NCI-H2081 (cell line): ENCODE data around the gene GPBP1.
A peak's percentile ranks its signal among the peaks of the same experiment; 100 is the strongest.

Experiments
- DNase-seq, 2 experiments: peaks; one replicate each; lab custom pipeline; 2025; lab: John Stamatoyannopoulos, UW

Gene GPBP1

GRCh38 chr5:57209316-57210040 lies 35.6 kb downstream of the GPBP1 start:
- DNase-seq, result no peak

DNA sequence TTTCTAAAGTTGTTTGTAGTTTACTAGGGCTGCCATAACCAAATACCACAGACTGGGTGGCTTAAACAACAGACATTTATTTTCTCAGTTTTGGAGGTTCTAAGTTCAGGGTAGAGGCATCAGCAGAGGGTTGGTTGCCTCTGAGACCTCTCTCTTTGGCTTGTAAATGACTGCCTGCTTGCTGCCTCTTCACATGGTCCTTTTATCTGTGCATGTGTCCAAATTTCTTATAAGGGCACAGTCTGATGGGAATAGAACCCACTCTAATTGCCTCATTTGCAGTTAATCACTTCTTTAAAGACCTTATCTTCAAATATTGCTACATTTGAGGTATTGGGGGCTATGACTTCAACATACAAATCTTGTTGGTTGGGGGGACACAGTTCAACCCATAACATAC lies 36.8 kb downstream of the GPBP1 start:
- DNase-seq, result no peak

DNA sequence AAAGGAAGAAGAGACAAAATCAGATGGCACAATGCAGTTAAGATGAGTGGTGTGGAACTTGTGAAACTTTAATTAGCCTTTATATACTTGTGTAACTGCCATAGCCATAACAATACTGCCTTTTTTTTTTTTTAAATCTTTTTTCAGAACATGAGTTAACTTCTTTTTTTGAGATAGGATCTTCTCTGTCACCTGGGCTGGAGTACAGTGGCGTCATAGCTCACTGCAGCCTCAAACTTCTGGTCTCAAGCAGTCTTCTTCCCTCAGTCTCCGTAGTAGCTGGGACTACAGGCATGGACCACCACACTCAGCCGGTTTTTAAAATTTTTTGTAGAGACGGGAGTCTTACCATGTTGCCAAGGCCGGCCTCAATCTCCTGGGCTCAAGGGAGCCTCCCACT lies 37.2 kb downstream of the GPBP1 start:
- no peak for DNase-seq

- no peak for DNase-seq
Observed at GRCh38 chr5:57215629-57216195, 41.9 kb downstream of the GPBP1 start.

DNA sequence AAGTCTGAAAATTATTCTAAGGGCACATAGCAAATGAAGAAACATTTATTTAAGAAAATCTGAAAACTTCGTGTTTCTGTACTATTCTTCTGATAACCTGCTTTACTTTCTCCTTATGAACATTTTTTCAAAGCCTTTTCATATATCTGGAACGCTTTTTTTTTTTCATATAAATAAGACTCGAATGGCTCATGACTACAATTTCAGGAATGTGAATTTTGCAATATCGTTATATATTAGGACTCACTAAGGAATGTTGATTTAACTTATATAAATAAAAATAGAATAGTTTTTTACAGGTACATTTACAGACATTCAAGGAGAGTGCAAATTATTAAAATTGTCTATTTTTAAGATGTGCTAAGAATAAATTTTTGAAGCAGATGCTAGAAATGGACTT lies 42.9 kb downstream of the GPBP1 start:
- DNase-seq, result no peak

DNA sequence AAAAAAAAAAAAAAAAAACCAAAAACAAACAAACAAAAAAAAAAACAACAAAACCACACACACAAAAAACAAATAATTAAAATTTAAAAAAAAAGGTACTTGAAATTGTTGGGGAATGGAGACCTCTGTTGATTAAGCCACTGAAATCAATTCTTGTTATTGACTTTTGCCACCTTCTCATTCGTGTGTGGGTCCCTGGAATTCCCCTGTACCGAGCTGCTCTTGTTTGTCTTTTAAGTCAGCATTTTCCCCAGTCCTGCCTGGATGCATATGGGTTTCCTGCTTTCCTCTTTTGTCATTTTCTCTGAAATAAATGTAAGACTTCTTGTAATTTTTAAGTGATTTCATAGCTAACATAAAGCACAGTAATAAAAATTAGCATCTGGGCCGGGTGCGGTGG lies 45.5 kb downstream of the GPBP1 start:
- no peak for DNase-seq

DNA sequence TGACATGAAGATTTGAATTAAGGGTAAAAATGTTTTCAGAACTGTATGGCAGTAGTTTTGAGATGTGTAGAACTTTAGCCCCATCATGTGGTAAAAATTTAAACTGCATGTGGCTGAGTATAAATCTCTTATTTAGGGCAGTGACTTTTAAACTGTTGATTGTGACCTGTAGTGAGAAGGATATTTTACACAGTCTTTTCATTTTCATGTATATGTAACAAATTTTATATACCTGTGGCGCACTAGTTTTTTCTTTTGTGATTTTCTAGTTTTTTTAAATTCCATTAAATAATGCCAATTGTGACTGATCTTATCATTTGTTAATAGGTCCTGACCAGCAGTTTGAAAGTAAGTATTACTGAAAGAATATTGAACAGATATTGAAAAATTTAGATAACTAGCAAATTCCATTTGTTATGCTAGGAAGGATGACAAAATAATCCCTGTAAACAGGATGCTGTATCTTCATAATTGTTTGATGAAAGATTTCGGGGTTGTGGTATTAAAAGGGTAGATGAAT lies 47.2 kb downstream of the GPBP1 start:
- peak; percentile 19 to 36 for DNase-seq

GRCh38 chr5:57225553-57225952 lies 51.7 kb downstream of the GPBP1 start:
- DNase-seq, result no peak

DNA sequence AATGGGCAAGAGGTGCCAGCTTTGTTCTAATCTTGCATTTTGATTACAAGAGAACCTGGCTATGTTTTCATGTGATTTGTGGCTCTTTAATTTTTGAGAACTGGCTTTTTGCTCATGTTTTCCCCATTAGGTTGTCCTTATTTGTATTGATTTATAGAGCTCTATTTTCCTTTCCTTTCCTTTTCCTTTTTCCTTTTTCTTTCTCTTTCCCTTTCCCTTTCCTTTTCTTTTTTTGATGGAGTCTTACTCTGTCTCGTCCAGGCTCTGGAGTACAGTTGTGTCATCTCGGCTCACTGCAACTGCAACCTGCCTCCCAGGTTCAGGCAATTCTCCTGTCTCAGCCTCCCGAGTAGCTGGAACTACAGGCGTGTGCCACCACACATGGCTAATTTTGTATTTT lies 55.5 kb downstream of the GPBP1 start:
- DNase-seq, result no peak

GRCh38 chr5:57231607-57232006 lies 57.7 kb downstream of the GPBP1 start:
- no peak for DNase-seq

GRCh38 chr5:57232293-57233033 lies 58.6 kb downstream of the GPBP1 start:
- DNase-seq, result no peak

- no peak for DNase-seq
Observed at GRCh38 chr5:57243286-57244137, 69.7 kb downstream of the GPBP1 start.

GRCh38 chr5:57244331-57244730 lies 70.5 kb downstream of the GPBP1 start:
- no peak for DNase-seq

DNA sequence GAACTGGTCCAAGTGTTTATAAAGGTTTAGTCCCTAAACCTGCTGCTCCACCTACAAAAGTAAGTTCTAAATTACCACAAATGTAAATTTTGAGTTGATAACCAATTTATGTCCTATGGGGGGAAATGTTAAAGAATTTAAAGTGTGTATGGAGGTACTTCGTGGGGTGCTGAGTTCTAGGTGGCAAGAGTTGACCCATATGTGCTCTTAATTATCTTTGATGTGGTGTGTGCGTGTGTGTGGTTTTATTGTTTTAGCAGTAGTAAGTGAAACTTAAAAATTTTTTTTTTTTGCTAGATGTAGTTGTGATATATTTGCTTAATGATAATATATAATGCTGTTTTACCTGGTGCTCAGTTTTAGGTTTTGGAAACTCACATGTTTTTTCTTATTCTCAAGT lies 72.6 kb downstream of the GPBP1 start:
- DNase-seq, result no peak

DNA sequence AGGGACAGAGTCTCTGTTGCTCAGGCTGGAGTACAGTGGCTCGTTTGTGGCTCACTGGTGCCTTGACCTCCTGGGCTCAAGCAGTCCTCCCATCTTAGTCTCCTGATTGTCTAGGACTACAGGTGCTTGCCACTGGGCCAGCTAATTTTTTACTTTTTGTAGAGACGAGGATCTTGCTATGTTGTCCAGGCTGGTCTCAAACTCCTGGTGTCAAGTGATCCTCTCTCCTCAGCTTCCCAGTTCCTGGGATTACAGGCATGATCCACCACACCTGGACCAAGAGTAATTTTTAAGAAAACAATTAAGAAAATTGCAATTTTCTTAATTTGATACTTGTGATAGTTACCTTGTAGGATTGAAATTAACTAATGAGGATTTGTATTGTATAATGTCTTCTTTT lies 73.9 kb downstream of the GPBP1 start:
- no peak for DNase-seq

DNA sequence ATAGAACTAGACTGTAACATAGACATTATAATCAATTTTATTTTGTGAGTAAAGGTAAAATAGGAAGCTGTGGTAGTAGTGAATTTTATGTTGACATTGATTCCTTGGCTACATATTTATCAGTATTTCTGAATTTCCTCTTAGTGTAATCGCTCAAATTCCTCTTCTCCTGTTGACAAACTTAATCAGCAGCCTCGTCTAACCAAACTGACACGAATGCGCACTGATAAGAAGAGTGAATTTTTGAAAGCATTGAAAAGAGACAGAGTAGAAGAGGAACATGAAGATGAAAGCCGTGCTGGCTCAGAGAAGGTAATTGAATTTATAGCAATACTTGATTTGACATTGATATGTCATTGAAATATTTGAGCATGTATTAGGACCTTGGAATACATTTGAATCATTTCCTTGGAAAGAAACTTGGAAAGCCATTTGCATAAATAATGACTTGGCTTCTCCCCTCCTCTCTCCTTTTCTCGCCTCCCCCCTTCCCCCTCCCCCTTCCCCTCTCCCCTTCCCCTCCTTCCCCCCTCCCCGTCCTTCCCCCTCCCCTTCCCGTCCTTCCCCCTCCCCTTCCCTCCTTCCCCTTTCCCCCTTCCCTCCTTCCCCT lies 75.5 kb downstream of the GPBP1 start:
- no peak for DNase-seq

GRCh38 chr5:57258052-57258451 lies 84.2 kb downstream of the GPBP1 start:
- DNase-seq, result no peak

GRCh38 chr5:57258943-57259342 lies 85.1 kb downstream of the GPBP1 start:
- no peak for DNase-seq

DNA sequence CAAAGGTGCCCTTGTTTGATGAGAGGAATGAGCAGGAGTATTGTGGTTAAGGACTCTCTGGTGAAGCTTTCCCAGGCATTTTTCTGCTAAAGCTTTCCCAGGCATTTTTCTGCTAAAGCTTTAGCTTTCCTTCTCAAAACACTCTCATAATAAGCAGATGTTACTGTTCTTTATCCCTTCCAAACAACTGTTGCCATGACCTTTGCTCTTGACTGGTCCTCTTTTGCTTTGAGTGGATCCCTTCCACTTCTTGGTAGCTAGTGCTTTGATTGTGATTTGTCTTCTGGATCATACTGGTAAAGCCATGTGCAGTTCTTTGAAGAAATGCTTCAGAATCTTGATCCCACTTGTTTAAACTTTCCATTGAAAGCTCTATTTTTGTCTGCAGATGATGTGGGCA lies 85.8 kb downstream of the GPBP1 start:
- no peak for DNase-seq

- no peak for DNase-seq
Observed at GRCh38 chr5:57262541-57262940, 88.7 kb downstream of the GPBP1 start.

GRCh38 chr5:57267805-57268204 lies 93.9 kb downstream of the GPBP1 start:
- no peak for DNase-seq

DNA sequence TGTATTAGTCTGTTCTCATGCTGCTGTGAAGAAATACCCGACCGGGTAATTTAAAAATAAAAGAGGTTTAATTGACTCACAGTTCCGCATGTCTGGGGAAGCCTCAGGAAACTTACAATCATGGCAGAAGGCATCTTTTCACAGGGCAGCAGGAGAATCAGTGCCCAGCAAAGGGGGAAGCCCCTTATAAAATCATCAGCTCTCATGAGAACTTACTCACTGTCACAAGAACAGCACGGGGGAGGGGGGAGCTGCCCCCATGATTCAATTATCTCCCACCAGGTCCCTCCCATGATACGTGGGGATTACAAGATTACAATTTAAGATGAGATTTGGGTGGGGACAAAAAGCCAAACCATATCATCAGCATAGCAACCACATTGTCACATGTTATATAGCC lies 102.5 kb downstream of the GPBP1 start:
- DNase-seq, result no peak
